Effector memory CD8-positive, alpha-beta T cell (primary cell): ENCODE data around the gene LRP5.

Source experiments
- ATAC-seq: fragments of 150-1000 bp; cut with Tn5 transposase; replicated peaks from 2 replicates; pipeline ENCODE4 v1.10.0; 2021; ENCODE audit warnings: mild to moderate bottlenecking, moderate library complexity
- DNase-seq, 3 experiments: peaks; one replicate each; pipeline ENCODE4 v3.0.0; 2021
- H3K27ac Mint-ChIP-seq, 2 donors: one replicate each; pipeline ENCODE4 v1.8.0; 2022; ENCODE audit warnings: mild to moderate bottlenecking in 2 of 2, mixed read lengths in 2 of 2, moderate library complexity in 2 of 2
- H3K27me3 Mint-ChIP-seq, 2 donors: one replicate each; pipeline ENCODE4 v1.8.0; 2022; ENCODE audit warnings: mixed read lengths in 2 of 2
- H3K36me3 Mint-ChIP-seq: one replicate; pipeline ENCODE4 v1.8.0; 2022; ENCODE audit warnings: mild to moderate bottlenecking, moderate library complexity, mixed read lengths; ENCODE audit not compliant: insufficient read depth
- H3K4me1 Mint-ChIP-seq, 2 donors: one replicate each; pipeline ENCODE4 v1.8.0; 2022; ENCODE audit warnings: low read depth in 2 of 2, mixed read lengths in 2 of 2
- H3K4me3 Mint-ChIP-seq, 2 donors: one replicate each; pipeline ENCODE4 v1.8.0; 2022; ENCODE audit warnings: mild to moderate bottlenecking in 2 of 2, mixed read lengths in 2 of 2, moderate library complexity in 2 of 2
- H3K9me3 Mint-ChIP-seq, 2 donors: one replicate each; pipeline ENCODE4 v1.8.0; 2022; ENCODE audit warnings: mixed read lengths in 2 of 2

Gene LRP5

DNA sequence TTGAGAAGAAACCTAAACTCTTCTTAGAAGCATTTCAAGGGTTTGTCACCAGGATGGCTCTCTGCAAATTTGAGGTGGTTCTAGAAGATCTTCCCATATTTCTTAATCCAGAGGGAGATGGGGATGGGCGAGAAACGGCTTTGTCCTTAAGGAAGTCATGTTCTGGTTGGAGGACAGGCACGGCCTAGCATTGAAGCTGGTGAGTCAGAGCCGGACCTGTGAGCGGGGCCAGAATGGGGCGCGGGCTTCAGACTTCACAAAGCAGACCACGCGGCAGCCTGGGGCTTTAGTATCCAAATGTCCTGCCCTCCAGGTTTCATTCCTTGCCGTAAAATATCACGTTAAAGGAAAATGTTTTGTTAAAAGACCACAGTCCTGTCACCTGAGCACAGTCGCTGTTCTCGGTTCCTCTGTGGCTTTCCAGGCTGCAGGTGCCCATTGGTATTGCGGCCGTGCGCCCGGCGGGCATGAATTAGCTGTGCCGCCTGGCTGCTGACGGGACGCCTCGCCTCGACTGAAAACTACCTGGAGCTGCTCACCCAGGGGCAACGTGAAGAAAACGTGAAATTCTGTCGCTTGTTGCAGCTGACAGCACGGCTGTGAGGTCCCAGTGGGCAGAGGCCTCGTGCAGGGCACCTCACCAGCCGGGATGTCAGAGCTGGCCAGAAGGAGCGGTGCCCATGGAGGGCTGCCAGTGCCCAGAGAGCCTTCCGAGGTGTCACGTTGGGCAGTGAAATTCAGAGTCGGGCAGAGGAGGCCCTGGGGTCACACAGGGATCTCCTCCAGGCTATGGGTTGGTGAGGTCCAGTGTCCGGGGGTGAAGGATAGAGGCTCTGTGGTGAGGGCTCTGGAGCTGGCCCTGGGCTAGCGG is 59.0 kb downstream of the LRP5 start:
- ATAC-seq (no peak), DNase-seq (no peak)
- Mint-ChIP-seq H3K4me3 (no peak overlapping the region), H3K9me3 (no peaks in the 10 kb centered on the region), H3K27me3 (peaks cover 12 to 39% of the 10 kb centered on the region in 2 donors), H3K4me1 (peaks cover 3 to 4% of the 10 kb centered on the region in 2 donors), H3K36me3 (peaks cover 3% of the 10 kb centered on the region), H3K27ac (no peak overlapping the region)

DNA sequence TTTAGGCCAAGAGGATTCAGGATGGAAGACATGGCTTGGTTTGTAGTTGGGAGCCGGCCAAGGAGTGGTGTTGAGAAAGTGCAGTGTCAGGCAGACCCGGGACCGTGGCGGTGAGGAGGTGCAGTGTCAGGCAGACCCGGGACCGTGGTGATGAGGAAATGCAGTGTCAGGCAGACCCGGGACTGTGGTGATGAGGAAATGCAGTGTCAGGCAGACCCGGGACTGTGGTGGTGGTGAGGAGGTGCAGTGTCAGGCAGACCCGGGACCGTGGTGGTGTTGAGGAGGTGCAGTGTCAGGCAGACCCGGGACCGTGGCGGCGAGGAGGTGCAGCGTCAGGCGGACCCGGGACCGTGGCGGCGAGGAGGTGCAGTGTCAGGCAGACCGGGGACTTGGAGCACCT is 59.7 kb downstream of the LRP5 start:
- no peak overlapping the region for H3K4me3 Mint-ChIP-seq
- no peak overlapping the region for H3K27ac Mint-ChIP-seq

DNA sequence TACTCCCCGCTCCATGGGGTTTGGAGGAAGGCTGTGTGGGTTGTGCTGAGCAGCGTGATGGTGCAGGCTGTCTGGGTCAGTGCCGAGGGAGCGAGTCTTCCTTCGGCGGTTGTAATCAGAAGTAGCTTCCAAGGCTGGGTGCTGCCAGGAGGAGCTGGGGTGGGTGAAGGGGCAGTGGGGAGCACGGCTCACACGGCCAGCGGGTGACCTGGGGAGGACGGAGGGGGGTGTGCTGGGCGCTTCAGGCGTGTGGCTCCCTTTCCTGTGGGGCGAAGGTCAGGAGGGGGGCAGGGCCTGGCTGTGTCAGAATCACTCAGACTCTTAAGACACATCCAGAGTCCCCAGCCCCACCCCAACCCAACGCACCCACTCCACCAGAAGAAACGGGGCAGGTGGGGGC is 60.2 kb downstream of the LRP5 start:
- ATAC-seq (no peak), DNase-seq (no peak)
- no peak overlapping the region for H3K4me3 Mint-ChIP-seq
- peaks cover 3 to 4% of the 10 kb centered on the region in 2 donors for H3K4me1 Mint-ChIP-seq
- peak overlapping the region in 1 of 2 donors; percentile 23 for H3K27ac Mint-ChIP-seq
- peaks cover 12 to 39% of the 10 kb centered on the region in 2 donors for H3K27me3 Mint-ChIP-seq
- no peaks in the 10 kb centered on the region for H3K9me3 Mint-ChIP-seq
- H3K36me3 Mint-ChIP-seq = peaks cover 3% of the 10 kb centered on the region

More for the DNA sequence above, 59.7 kb downstream of the LRP5 start:
- peaks cover 3 to 4% of the 10 kb centered on the region in 2 donors for H3K4me1 Mint-ChIP-seq
- no peaks in the 10 kb centered on the region for H3K9me3 Mint-ChIP-seq
- peaks cover 3% of the 10 kb centered on the region for H3K36me3 Mint-ChIP-seq
- peaks cover 12 to 39% of the 10 kb centered on the region in 2 donors for H3K27me3 Mint-ChIP-seq
- DNase-seq = no peak
- ATAC-seq = no peak

DNA sequence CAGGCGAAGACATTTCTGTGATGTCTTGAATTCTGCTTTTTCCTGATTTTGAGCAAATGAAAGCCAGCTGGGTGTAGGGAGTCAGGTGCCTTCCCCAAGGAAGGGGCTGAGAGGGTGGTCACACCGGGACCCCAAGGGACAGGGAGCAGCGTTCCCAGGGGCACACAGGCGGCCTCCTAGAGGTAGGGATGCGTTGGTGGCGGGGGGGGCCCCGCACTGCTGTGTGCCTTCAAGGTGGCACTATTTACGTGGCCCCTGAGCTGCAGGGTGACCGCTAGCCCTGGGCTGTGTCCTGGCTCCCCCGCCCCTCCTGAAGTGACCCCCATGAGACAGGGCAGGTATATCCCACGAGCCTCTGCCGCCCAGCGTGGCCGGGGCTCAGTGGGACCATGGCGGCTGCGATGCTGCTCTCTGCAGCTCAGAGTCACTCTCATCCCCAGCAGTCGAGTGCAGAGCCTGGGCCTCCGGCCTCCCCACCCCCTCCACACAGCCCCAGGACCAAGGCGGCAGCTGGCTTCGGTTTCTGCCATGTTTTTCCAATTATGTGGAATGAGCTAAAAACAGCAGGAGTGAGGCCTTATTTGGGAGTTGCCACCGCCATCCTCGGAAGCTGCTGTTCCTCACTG is 60.9 kb downstream of the LRP5 start:
- H3K27ac Mint-ChIP-seq = peak overlapping the region in 1 of 2 donors; percentile 23
- DNase-seq (no peak), ATAC-seq (no peak)
- peaks cover 3% of the 10 kb centered on the region for H3K36me3 Mint-ChIP-seq
- no peak overlapping the region for H3K4me3 Mint-ChIP-seq
- peaks cover 12 to 39% of the 10 kb centered on the region in 2 donors for H3K27me3 Mint-ChIP-seq
- H3K9me3 Mint-ChIP-seq = no peaks in the 10 kb centered on the region
- peaks cover 3 to 4% of the 10 kb centered on the region in 2 donors for H3K4me1 Mint-ChIP-seq

DNA sequence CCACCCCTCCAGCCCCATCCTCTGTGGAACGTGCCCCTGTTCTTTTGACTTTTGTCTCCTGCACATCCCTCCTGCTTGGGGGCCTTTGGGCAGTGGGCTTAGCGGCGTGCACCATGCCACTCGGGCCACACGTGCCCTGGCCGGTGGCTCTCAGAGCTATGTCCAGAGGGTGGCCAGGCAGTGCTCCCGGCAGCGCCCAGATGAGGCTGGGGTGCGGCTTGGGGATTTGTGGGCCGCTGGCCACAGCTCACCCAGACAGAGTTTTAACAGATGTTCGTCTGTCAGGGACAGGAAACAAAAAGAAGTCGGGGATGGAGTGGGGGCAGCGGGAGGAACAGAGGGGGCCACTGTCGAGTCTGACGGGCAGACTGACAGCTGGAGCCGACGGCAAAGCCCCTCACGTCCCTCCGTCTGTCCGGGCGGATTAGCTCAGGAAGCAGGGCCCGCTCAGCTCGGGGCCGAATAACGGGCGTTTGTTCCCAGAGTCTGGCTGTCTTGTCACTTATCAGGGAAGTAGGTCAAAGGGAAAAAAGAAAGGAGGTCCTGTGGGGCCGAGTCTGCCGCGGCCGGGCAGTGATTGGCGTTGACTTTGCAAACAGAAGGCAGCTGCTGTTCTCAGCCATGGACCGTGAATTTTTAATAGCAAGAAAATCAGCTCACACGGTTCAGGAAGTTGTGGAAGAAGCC is 61.6 kb downstream of the LRP5 start:
- H3K27me3 Mint-ChIP-seq = peaks cover 12 to 39% of the 10 kb centered on the region in 2 donors
- ATAC-seq = no peak
- no peak overlapping the region for H3K4me3 Mint-ChIP-seq
- DNase-seq = no peak
- H3K36me3 Mint-ChIP-seq = peaks cover 3% of the 10 kb centered on the region
- H3K27ac Mint-ChIP-seq = no peak overlapping the region
- H3K4me1 Mint-ChIP-seq = peaks cover 3 to 4% of the 10 kb centered on the region in 2 donors
- H3K9me3 Mint-ChIP-seq = no peaks in the 10 kb centered on the region

DNA sequence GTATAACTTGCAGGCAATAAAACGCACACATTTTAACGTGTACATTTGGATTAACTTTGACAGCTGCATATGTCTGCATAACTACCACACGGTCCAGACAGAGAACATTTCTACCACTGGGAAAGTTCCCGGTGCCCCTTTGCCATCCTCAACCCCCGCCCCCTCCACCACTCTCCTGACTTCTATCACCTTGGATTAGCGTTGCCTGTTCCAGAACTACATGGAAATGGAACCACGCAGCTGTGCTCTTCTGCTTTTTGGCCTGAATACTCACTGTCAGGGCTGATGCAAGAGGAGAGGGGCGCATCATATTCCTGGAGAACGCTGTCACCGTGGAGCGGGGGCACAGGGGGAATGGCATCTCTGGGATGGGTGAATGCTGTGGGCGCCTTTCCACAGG is 62.1 kb downstream of the LRP5 start:
- Mint-ChIP-seq H3K27me3 (peaks cover 13 to 43% of the 10 kb centered on the region in 2 donors), H3K4me3 (no peak overlapping the region), H3K4me1 (peaks cover 3 to 4% of the 10 kb centered on the region in 2 donors), H3K36me3 (peaks cover 3% of the 10 kb centered on the region), H3K27ac (no peak overlapping the region), H3K9me3 (no peaks in the 10 kb centered on the region)
- DNase-seq = no peak
- ATAC-seq = no peak

DNA sequence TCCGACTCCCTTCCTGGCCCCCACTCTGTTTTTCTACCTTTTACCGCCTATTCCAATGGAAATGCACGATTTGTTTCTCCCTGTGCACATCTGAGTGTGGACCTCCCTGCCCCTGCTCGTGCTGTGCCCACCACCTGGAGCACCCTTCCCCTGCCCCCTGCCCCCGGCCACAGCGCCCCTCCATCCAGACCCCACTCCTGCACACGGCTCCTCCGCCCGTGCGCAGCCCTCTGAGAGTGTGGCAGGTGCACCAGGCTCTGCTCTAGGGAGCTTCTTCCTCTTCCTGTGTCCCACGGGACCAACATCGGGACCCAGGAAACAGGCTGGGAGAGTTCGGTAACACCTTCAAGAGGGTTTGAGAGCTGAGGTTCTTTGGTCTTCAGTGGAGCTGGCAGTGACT is 62.9 kb downstream of the LRP5 start:
- no peak overlapping the region for H3K27ac Mint-ChIP-seq
- H3K4me1 Mint-ChIP-seq = peaks cover 3 to 10% of the 10 kb centered on the region in 2 donors
- H3K9me3 Mint-ChIP-seq = no peaks in the 10 kb centered on the region
- peaks cover 3% of the 10 kb centered on the region for H3K36me3 Mint-ChIP-seq
- no peak for ATAC-seq
- H3K4me3 Mint-ChIP-seq = no peak overlapping the region
- peaks cover 21 to 51% of the 10 kb centered on the region in 2 donors for H3K27me3 Mint-ChIP-seq
- DNase-seq = no peak

DNA sequence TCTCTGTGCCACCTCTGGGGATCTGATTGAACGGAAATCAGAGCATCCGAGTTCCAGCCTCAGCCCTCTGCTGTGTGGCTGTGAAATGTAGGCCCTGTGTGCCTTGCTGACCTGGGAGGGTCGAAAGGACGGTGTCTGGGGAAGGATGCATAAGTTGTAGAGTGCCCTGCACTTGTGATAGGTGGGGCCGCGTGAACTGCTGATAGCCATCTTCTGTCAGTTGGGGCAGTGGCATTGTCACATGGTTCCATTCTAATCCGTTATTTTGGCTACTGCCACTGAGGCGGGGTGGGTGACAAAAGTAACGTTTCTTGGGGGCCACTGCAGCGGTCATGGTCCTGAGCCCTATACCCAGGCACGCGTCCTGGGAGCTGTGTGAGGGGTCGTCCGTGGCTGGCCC is 63.4 kb downstream of the LRP5 start:
- no peak overlapping the region for H3K27ac Mint-ChIP-seq
- DNase-seq (no peak), ATAC-seq (no peak)
- no peaks in the 10 kb centered on the region for H3K9me3 Mint-ChIP-seq
- peaks cover 6 to 13% of the 10 kb centered on the region in 2 donors for H3K4me1 Mint-ChIP-seq
- H3K27me3 Mint-ChIP-seq = peaks cover 25 to 55% of the 10 kb centered on the region in 2 donors
- H3K36me3 Mint-ChIP-seq = peaks cover 3% of the 10 kb centered on the region
- no peak overlapping the region for H3K4me3 Mint-ChIP-seq

DNA sequence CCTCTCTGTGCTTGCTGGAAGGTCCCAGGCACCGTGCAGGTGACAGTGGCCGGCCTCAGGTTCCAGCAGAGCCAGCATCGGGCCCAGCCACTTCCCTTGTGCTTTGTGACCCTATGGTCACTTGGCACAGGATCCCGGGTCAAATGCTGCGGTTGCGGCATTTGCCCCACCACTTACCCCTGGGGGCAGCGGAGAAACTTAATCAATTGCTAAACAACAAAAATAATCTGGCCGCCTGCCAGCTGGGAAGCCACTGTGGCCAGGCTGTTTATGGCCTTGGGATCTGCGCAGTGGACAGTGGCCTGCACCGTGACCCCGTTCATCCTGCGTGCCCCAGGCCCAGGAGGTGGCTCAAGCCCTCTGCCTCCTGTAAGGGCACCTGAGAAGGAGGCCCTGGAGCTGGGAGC is 65.0 kb downstream of the LRP5 start:
- Mint-ChIP-seq H3K4me3 (no peak overlapping the region), H3K27me3 (peaks cover 20 to 55% of the 10 kb centered on the region in 2 donors), H3K4me1 (peaks cover 3 to 14% of the 10 kb centered on the region in 2 donors), H3K36me3 (no peaks in the 10 kb centered on the region), H3K27ac (no peak overlapping the region), H3K9me3 (no peaks in the 10 kb centered on the region)
- no peak for DNase-seq
- ATAC-seq = no peak

DNA sequence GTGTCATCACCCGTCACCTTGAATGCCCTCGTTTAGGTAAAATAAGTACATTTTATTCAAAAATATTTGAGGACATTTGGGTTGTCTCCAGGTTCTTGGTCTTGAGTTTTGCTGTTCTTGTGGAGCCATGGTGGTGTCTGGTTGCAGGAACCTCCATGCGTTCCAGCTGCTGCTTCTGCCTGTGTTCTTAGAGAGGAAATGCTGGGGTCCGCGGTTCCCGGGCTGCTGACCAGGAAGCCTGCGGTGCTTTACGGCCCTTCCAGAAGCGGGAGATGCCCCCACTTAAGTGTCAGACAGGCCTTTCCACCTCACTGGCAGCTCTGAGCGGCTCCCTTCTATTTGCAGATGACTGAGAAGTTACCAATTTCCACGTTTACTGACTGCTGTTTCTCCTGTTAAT is 66.8 kb downstream of the LRP5 start:
- DNase-seq (no peak), ATAC-seq (no peak)
- Mint-ChIP-seq H3K27me3 (peaks cover 15 to 37% of the 10 kb centered on the region in 2 donors), H3K27ac (no peak overlapping the region), H3K4me3 (no peak overlapping the region), H3K36me3 (no peaks in the 10 kb centered on the region), H3K4me1 (peaks cover 10 to 14% of the 10 kb centered on the region in 2 donors), H3K9me3 (no peaks in the 10 kb centered on the region)

DNA sequence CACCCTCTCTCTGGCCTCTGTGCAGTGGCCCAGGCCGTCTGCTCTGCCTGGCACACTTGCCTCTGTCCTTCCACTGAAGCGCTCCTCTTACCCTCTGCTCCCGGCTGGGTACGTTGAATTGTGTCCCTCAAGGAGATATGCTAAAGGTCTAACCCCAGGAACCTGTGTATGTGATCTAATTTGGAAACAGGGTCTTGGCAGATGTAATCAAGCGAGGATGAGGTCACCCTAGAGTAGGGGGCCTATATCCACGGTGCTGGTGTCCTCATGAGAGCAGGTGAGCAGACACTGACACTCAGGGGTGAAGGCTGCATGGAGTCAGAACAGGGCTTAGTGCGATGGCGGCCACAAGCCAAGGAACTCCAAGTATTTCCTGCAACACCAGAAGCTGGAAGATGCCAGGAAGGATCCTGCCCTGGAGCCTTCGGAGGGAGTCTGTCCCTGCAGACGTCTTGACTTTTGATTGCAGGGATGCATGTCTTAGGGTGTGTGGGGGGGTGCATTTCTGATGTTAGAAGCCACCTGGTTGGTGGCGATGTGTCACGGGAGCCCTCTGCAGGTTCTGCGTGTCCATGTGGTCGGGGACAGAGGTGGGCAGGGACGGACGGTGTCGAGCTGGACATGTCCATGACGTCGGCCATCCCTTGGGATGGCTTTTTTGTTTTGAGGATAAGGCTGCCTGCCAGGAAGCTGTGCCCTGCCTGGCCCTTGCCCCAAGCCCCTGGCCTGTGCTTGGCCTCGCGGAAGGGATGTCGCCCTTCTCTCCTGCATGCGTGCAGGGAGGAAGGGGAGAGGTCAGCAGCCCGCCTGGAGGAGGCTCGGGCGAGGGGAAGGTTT is 68.6 kb downstream of the LRP5 start:
- no peak overlapping the region for H3K27ac Mint-ChIP-seq
- peaks cover 10 to 14% of the 10 kb centered on the region in 2 donors for H3K4me1 Mint-ChIP-seq
- peaks cover 15 to 24% of the 10 kb centered on the region in 2 donors for H3K27me3 Mint-ChIP-seq
- no peaks in the 10 kb centered on the region for H3K36me3 Mint-ChIP-seq
- no peak overlapping the region for H3K4me3 Mint-ChIP-seq
- no peak for ATAC-seq
- no peaks in the 10 kb centered on the region for H3K9me3 Mint-ChIP-seq
- DNase-seq = no peak

DNA sequence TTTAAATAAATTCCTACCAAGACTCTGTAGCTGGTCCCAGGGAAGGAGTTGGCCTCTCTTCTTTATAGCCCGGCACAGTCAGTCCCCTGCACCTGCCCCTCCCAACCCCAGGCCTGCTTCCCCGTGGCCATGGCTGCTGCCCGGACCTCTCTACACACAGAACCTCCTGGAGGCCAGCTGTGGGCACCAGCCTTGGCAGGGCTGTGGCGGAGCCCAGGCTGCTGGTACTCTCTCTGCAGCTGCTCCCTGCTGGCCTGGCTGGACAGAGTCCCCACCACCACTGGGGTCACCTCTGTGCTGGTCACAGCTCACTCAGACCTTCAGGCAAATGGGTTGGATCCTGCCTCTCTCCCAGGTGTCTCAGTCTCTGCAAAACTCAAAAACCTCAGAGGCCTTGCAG is 69.3 kb downstream of the LRP5 start:
- Mint-ChIP-seq H3K9me3 (no peaks in the 10 kb centered on the region), H3K4me3 (no peak overlapping the region), H3K4me1 (peaks cover 10 to 14% of the 10 kb centered on the region in 2 donors), H3K27ac (no peak overlapping the region), H3K27me3 (peaks cover 15 to 24% of the 10 kb centered on the region in 2 donors), H3K36me3 (no peaks in the 10 kb centered on the region)
- ATAC-seq (no peak), DNase-seq (no peak)
